OCI-LY1 (cell line): ENCODE measurements around the gene LPAR4.

Source experiments
- H2AFZ ChIP-seq: fragments of 200-600 bp; sonication (generic), shearing (Covaris generic); 2 replicates; pipeline ENCODE4 v1.6.0; 2014; ENCODE audit warnings: antibody characterized with exemption, mild to moderate bottlenecking, low read length
- H3F3A ChIP-seq: fragments of 200-600 bp; sonication (generic), shearing (Covaris generic); 2 replicates; pipeline ENCODE4 v1.6.0; 2014; ENCODE audit warnings: mild to moderate bottlenecking, antibody characterized with exemption, low read length, moderate library complexity; ENCODE audit not compliant: insufficient read depth
- H3K27ac ChIP-seq: fragments of 200-600 bp; sonication (generic); 2 replicates; pipeline ENCODE4 v1.5.1; 2014; ENCODE audit warnings: low read length, mixed run types, mild to moderate bottlenecking, low read depth; ENCODE audit not compliant: poor library complexity, severe bottlenecking
- H3K27me3 ChIP-seq: fragments of 200-600 bp; sonication (generic); 2 replicates; pipeline ENCODE4 v1.6.0; 2014; ENCODE audit warnings: antibody characterized with exemption, mild to moderate bottlenecking, low read length, moderate library complexity; ENCODE audit not compliant: insufficient read depth
- H3K36me3 ChIP-seq: fragments of 200-600 bp; sonication (generic); 2 replicates; pipeline ENCODE4 v1.6.1; 2014; ENCODE audit warnings: mild to moderate bottlenecking, antibody characterized with exemption, low read length, moderate library complexity, mixed read lengths; ENCODE audit not compliant: insufficient read depth
- H3K4me1 ChIP-seq: fragments of 200-600 bp; sonication (generic); 2 replicates; pipeline ENCODE4 v1.5.1; 2014; ENCODE audit warnings: mild to moderate bottlenecking, low read length, moderate library complexity; ENCODE audit not compliant: insufficient read depth, severe bottlenecking
- H3K4me2 ChIP-seq: fragments of 200-600 bp; sonication (generic), shearing (Covaris generic); 2 replicates; pipeline ENCODE4 v1.6.1; 2014; ENCODE audit warnings: low read length
- H3K4me3 ChIP-seq: fragments of 200-600 bp; sonication (generic); 2 replicates; pipeline ENCODE4 v1.5.1; 2014; ENCODE audit warnings: low read length, low read depth, mild to moderate bottlenecking, mixed read lengths; ENCODE audit not compliant: poor library complexity, severe bottlenecking
- H3K79me2 ChIP-seq: fragments of 200-600 bp; shearing (Covaris generic); 2 replicates; pipeline ENCODE4 v1.6.1; 2016; ENCODE audit warnings: mixed run types, low read length, mixed read lengths; ENCODE audit not compliant: insufficient read depth
- H3K9ac ChIP-seq: fragments of 200-600 bp; sonication (generic), shearing (Covaris generic); 2 replicates; pipeline ENCODE4 v1.6.1; 2014; ENCODE audit warnings: mild to moderate bottlenecking, low read length, mixed read lengths
- H3K9me2 ChIP-seq: fragments of 200-600 bp; sonication (generic), shearing (Covaris generic); 2 replicates; pipeline ENCODE4 v1.6.1; 2014; ENCODE audit warnings: low read depth, mild to moderate bottlenecking, low read length, mixed read lengths
- H3K9me3 ChIP-seq: fragments of 200-600 bp; shearing (Covaris generic); 2 replicates; pipeline ENCODE4 v1.6.1; 2014; ENCODE audit warnings: low read length, mixed read lengths
- H4K20me1 ChIP-seq: fragments of 200-600 bp; sonication (generic), shearing (Covaris generic); 2 replicates; pipeline ENCODE4 v1.6.0; 2016; ENCODE audit warnings: mild to moderate bottlenecking, low read length; ENCODE audit not compliant: insufficient read depth
- EZH2 ChIP-seq: fragments of 200-600 bp; sonication (generic), shearing (Covaris generic); IDR thresholded peaks from 2 replicates; pipeline ENCODE4 v1.8.0; 2017; ENCODE audit warnings: borderline replicate concordance, mixed run types, mild to moderate bottlenecking, antibody characterized with exemption, low read length, moderate library complexity, mixed read lengths
- TF ChIP-seq, protein P1 (sequence below): fragments of 200-600 bp; sonication (generic), shearing (Covaris generic); IDR thresholded peaks from 2 replicates; pipeline ENCODE4 v1.5.1; 2017; ENCODE audit warnings: mild to moderate bottlenecking, antibody characterized with exemption, low read length, moderate library complexity, mixed read lengths

Gene LPAR4

DNA sequence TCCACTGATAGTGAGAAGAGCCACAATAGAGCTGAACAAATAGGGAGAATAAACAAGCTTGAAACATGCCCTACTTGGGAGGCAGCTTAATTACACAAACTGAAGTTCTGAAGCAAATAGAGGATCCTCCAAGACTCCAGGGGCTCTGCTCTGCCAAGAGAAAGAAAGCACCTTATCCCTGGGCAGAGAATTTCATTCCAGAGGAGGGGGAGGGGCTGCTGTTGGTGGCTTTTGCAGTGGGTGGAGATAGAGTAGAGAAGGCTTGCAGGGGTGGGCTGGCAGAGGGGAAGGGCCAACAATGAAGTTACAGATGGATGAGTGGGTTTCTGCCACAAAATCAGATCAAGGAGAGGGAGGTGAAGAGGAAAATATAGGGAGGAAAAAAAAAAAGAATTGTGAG lies 1.0 kb upstream of the LPAR4 start:
- H3K79me2 ChIP-seq: no peaks in the 10 kb centered on the region
- H3K4me1 ChIP-seq: no peaks in the 10 kb centered on the region
- no peaks in the 10 kb centered on the region for H4K20me1 ChIP-seq
- H3K4me3 ChIP-seq: no peak overlapping the region
- H3K27ac ChIP-seq: no peak overlapping the region
- no peaks in the 10 kb centered on the region for H3F3A ChIP-seq
- H2AFZ ChIP-seq: no peak overlapping the region
- H3K27me3 ChIP-seq: no peaks in the 10 kb centered on the region
- H3K9me2 ChIP-seq: no peaks in the 10 kb centered on the region
- no peak overlapping the region for H3K4me2 ChIP-seq
- H3K9ac ChIP-seq: no peak overlapping the region
- no peaks in the 10 kb centered on the region for H3K36me3 ChIP-seq
- H3K9me3 ChIP-seq: no peaks in the 10 kb centered on the region
- TF ChIP-seq, protein P1, sequence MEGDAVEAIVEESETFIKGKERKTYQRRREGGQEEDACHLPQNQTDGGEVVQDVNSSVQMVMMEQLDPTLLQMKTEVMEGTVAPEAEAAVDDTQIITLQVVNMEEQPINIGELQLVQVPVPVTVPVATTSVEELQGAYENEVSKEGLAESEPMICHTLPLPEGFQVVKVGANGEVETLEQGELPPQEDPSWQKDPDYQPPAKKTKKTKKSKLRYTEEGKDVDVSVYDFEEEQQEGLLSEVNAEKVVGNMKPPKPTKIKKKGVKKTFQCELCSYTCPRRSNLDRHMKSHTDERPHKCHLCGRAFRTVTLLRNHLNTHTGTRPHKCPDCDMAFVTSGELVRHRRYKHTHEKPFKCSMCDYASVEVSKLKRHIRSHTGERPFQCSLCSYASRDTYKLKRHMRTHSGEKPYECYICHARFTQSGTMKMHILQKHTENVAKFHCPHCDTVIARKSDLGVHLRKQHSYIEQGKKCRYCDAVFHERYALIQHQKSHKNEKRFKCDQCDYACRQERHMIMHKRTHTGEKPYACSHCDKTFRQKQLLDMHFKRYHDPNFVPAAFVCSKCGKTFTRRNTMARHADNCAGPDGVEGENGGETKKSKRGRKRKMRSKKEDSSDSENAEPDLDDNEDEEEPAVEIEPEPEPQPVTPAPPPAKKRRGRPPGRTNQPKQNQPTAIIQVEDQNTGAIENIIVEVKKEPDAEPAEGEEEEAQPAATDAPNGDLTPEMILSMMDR: no peak
- no peak for TF ChIP-seq EZH2

DNA sequence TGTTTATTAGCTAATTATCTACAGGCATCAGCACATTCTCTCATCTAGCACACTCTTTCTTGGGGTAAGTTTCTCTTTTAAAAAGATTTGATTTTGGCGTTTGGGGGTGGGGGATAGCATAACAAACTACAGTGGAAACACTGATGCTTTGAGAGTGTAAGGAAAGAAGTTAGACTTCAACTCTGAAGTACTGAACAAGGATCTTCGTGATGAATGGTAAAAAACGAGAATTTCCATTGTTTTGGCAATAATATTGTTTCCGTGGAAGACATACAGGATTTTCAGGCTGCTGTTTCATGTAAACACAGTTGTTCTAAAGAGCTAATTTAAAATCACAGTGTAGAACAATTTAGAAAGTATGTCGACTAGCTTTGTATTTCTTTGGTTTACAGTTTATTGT lies 451 bp downstream of the LPAR4 start:
- Histone ChIP-seq H2AFZ (no peak overlapping the region), H3K4me2 (no peak overlapping the region), H3F3A (no peaks in the 10 kb centered on the region), H3K27ac (no peak overlapping the region), H3K9ac (no peak overlapping the region), H3K36me3 (no peaks in the 10 kb centered on the region), H3K4me1 (peaks cover 8% of the 10 kb centered on the region), H4K20me1 (no peaks in the 10 kb centered on the region), H3K4me3 (no peak overlapping the region), H3K79me2 (no peaks in the 10 kb centered on the region), H3K27me3 (no peaks in the 10 kb centered on the region), H3K9me2 (no peaks in the 10 kb centered on the region), H3K9me3 (no peaks in the 10 kb centered on the region)
- TF ChIP-seq, protein P1: no peak
- no peak for TF ChIP-seq EZH2

DNA sequence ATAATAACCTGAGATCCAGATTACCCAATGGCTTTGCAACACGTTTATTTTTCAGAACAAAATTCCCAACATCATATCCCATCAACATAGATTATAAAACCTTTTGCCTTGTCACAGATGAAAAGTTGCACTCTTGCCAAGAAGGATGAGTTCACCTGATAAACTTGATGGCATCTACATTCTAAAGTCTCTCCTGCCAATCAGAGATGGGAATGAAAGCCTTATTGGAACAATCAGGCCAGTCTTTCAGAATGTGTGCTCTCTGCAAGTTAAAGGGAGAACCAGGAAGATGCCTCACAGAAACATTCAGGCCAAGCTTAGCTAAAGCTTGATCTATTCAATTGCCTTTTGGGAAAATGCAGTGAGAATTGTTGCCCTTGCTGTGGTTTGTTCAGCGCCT lies 1.3 kb downstream of the LPAR4 start:
- no peaks in the 10 kb centered on the region for H3K79me2 ChIP-seq
- H3K27ac ChIP-seq: no peak overlapping the region
- peaks cover 17% of the 10 kb centered on the region for H3K4me1 ChIP-seq
- H3K36me3 ChIP-seq: no peaks in the 10 kb centered on the region
- no peaks in the 10 kb centered on the region for H4K20me1 ChIP-seq
- no peaks in the 10 kb centered on the region for H3F3A ChIP-seq
- no peak overlapping the region for H2AFZ ChIP-seq
- H3K4me3 ChIP-seq: no peak overlapping the region
- H3K27me3 ChIP-seq: no peaks in the 10 kb centered on the region
- H3K9ac ChIP-seq: no peak overlapping the region
- no peaks in the 10 kb centered on the region for H3K9me2 ChIP-seq
- H3K9me3 ChIP-seq: no peaks in the 10 kb centered on the region
- H3K4me2 ChIP-seq: no peak overlapping the region
- no peak for TF ChIP-seq EZH2
- TF ChIP-seq, protein P1: no peak
